Stimulated activated naive CD8-positive, alpha-beta T cell treated with anti-CD3 and anti-CD28 coated beads, Interleukin-15, Interleukin-2, amounts not matched to agents 100 U/mL and 50 U/mL, for 24 hours (primary cell): ENCODE results near the gene ACTN4.

Experiments
- ATAC-seq: fragments of 150-1000 bp; cut with Tn5 transposase; one replicate; pipeline ENCODE4 v1.10.0; 2021
- DNase-seq: peaks from one replicate; pipeline ENCODE4 v3.0.0; 2021

The ACTN4 gene

GRCh38 chr19:38695832-38696728, 48.6 kb downstream of the ACTN4 start:
- DNase-seq, result no peak
- ATAC-seq, result no peak

DNA sequence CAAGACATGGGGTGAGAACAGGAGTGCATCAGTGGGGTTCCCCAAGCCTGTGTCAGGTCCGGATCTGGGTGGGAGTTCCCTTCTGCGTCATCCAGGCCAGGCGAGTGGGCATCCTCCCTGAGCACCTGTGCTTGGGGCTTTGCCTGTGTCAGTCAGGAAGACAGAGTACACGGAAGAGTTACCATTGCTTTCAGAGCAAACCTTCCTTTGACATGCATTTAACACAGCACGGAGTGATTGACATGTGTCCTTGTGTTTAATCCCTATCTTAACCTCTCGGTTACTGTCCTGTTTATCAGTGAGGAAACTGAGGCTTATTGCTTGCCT, 49.2 kb downstream of the ACTN4 start:
- DNase-seq, result no peak
- ATAC-seq, result no peak

- no peak for ATAC-seq
Measured at GRCh38 chr19:38697197-38697596, 49.7 kb downstream of the ACTN4 start.

DNA sequence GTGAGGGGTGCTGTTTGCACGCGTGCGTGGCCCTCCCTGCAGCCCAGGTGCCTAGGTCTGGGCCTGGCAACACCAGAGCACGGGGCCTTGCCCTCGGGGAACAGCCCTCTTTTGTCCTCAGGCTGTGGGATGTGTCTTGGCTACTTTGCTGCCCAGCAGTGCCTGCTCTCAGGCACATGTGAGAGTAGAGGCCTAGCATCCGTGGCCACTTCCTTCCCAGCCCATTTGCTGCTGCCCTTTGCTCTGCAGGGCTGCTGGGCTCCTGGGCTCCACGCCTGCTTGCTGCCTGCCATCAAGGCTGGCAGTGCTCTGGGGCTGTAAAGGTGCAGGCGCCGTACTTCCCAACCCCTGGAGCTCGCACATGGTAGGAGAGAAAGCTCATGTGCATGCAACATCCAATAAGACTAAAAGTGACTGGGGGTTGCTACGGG, 50.2 kb downstream of the ACTN4 start:
- ATAC-seq (no peak), DNase-seq (no peak)

More at GRCh38 chr19:38697197-38697596, 49.7 kb downstream of the ACTN4 start:
- no peak for DNase-seq

DNA sequence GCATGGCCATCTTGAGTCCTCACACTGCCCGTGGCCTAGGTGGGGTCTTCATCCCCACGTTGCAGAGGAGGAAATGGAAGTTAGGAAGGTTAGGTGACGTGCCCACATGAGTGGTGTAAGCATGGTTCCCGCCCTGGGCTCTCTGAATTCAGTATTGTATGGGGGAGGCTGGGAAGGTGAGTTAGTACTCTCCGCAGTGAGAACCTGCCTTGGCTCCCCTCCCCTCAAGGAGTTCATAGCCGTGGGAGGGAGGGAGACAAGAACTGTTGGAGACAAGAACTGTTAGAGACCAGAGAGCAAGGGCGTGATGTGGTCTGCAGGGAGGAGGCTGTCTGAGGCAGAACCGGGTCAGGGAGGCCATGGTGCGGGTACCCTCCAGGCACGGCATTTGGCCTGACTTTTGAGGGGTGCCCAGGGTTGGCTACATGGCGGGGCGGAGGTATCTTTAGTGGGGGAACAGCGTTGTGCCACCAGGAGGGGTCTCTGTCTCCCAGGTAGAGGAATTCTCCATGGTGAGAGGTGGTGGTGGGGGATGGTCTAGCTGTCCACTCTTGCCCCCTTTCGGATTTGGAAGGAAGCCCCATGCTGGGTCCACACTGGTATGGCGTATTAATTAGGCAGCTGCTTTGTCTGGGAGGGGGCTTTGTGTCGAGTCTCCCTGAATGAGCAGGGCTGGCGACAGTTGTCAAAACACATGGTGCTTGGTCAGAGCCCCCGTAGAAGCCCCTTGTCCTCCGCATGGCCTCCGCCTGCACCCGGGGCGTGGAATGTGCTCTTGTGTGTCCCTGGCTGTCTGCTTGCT, 51.0 kb downstream of the ACTN4 start:
- ATAC-seq (no peak), DNase-seq (no peak)

GRCh38 chr19:38699027-38699346, 51.5 kb downstream of the ACTN4 start:
- DNase-seq (peak; percentile 20), ATAC-seq (peak; percentile 34)

DNA sequence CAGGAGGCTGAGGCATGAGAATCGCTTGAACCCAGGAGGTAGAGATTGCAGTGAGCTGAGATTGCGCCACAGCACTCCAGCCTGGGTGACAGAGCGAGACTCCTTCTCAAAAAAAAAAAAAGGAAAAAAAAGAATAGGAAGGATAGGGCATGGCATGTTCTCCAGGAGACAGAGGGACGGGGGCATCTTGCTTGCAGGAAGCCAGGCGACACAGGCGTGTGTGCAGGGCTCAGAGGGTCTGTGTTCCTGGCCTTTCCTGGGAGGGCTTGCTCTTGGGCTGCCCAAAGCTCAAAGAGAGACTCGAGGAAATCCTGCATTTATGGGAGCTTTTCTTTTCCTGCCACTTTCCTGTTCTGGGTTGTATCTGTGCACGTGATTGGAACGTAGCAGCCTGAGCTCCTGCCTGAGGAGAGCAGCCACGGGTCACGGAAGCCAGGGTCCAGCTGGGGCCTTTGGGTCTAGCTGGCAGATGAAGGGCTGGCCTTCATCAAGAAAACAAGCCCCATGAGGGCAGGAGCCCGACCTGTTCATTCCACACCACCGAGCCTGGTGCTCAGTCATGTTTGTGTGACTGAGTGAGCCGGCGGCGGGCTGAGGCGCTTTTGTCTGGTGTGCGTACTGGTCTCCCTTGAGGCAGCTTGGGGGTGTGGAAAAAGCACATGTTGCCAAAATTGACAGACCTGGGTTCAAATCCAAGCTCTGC, 52.3 kb downstream of the ACTN4 start:
- ATAC-seq (no peak), DNase-seq (no peak)

GRCh38 chr19:38700350-38700901, 53.0 kb downstream of the ACTN4 start:
- ATAC-seq, result no peak
- no peak for DNase-seq

GRCh38 chr19:38700902-38701454, 53.5 kb downstream of the ACTN4 start:
- ATAC-seq, result no peak

DNA sequence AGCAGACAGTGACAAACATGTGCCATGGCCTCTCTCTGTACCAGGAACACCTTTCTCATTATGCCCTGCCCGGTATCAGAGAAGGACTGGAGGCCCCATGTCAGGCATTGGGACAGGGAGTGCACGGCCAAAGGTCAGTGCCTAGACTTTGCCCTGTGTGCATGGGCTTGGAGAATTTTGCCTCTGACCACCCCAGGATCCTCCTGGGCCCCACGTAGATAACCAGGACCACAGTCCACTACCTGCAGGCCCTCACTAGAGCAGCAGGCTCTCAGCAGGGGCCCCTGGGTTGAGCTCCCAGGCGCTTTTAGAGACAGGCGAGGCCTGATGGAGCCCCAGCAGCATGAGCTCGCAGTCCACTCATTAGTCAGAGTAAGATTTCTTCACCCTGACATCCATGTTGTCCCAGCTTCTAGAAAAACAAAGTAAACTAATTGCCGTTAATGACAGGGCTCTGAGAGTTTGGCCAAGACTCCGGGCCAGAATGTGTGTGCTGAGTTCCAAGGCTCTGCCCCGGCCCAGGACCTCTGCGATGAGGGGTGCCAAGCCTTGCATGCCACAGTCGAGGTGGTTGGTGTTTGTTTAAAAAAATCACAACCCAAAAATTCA, 54.1 kb downstream of the ACTN4 start:
- ATAC-seq (no peak), DNase-seq (no peak)

More at GRCh38 chr19:38700902-38701454, 53.5 kb downstream of the ACTN4 start:
- DNase-seq, result no peak

DNA sequence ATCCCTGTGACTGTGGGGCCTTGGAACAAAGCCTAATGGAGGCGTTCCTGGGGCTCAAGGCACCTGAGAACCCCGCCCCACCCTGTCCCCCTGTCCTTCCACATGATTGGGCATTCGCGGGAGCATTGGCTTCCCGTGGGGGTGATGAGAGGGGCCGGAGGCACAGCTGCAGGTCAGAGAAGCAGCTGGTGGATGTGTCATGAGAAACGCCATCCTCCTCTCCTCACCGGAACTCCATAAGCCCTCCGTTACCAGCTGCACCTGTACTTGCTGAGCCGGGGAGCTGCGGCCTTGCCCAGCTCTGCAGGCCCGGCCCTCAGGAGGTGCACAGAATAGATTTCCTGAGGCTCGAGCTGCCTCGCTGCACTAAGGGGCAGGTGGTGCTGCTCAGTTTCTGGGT, 54.8 kb downstream of the ACTN4 start:
- ATAC-seq, result no peak
- DNase-seq, result no peak

DNA sequence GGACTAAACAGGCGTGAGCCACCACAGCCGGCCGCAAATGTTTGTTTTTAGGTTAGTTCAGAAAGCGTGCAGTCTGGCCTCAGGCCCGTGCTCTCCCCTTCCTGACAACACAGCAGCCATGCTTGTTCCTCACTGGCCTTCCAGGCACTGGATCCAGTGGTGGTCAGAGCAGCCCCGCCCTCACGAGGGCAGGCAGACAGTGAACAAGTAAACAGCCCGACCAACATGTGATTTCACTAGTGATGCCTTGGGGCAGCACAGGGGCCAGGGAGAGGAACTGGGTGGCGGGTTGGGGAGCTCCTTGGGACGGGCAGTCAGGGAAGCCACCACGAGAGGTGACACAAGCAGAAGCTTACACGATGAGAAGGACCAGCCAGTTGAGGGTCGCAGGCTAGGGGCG, 56.1 kb downstream of the ACTN4 start:
- no peak for DNase-seq
- no peak for ATAC-seq

DNA sequence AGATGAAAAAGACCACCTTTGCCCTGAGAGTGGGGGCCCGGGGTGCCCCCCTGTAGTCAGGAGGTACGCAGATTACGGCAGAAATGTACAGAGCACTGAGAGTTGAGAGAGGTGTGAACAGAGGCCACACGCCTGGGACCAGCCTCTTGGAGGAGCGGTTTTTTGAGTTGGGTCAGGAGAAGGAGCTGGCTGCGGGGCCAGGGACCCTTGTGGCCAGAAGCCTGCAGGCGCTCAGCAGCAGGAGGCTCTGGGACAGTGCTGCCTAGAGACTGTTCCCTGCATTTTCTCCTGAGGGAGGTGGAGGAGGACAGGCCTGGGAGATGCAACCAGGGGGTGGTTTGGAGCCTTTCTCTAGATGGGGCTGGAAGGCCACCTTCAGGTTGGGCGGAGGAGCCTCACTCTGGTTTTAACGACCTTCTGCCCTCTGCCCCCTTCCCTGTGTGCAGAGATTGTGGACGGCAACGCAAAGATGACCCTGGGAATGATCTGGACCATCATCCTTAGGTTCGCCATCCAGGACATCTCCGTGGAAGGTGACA, 57.1 kb downstream of the ACTN4 start:
- DNase-seq (no peak), ATAC-seq (no peak)

DNA sequence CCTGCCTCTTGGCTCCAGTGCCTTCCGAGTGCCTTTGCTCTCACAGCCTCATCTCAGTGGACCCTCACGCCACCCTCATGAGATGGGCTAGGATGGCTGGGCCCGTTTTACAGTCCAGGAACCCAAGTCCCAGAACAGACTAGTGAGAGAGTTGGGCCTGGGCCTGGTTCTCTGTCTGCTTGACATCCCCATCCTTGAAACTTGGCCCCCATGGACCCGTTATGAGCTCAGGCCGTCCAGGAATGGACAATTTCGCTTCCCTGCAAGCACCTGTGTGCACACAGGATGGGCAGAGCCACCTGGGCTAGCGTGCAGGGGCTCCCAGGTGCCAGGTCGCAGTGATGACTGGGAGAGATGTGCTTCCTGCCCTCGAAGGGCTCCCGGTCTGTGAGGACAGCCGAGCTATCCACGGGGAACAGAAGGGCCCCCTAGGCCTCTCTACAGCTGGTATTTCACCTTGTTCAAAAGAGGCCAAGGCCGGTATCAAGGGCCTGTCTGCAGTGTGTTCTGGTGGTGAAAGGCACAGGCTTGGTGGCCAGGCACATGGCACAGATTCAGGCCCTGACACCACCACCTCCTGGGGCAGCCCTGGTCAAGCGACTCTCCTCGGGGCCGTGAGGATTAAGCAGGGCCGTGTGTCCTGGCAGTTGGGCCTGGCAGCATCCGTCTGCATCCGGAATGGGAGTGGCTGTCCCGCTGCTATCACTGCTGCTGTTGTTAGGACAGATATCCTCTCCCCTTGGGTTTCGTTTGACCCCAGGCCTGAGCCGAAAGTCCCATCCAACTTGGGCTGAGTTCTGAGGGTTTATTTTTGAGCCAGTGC, 58.0 kb downstream of the ACTN4 start:
- ATAC-seq, result no peak
- no peak for DNase-seq

GRCh38 chr19:38706792-38707511, 59.5 kb downstream of the ACTN4 start:
- no peak for ATAC-seq
- no peak for DNase-seq

DNA sequence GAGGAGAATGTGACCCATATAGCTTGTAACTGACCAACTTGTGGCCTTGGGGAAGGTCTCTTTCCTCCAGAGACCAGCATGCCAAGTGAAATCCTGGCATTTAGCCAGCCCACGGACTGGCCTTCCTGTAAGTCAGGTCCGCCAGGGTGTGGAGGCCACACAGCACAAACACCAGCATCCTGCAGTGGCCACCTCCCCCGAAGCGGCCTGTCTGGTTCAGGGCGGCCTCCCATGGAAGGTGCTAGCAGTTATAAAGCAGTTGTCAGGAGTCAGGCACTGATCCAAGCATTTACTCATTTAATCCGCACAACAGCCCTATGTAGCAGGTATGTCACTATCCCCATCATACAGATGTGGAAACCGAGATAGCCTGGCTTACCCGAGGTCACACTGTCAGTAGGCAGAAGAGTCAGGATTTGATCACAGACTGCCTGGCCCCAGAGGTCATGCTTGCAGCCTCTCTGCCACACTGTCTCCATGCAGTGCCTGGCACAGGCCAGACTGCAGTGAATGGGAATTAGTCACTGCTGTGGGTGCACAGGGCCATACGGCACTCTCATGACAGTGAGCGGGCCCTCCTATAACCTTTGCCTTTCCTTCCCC, 60.2 kb downstream of the ACTN4 start:
- no peak for DNase-seq
- ATAC-seq, result no peak

- ATAC-seq (no peak), DNase-seq (no peak)
Measured at GRCh38 chr19:38708413-38709024, 61.1 kb downstream of the ACTN4 start.

DNA sequence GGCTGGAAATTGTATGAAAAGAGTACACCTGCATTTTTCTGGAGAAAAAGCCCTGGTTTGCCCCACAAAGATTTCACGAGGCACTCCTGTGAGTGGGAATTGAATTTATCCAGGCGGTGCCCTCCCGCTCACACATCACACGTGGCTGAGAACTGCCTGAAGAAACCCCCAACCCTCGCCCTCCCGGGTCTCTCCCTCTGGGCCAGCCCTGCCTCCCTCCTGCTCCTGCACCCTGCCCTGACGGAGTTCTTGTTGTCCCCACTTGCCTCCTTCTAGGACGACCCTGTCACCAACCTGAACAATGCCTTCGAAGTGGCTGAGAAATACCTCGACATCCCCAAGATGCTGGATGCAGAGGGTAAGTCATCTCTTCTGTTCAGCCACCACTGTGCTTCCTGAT, 61.7 kb downstream of the ACTN4 start:
- ATAC-seq, result no peak
- no peak for DNase-seq
